ENCODE data around the gene RGS3.

The RGS3 gene

GRCh38 chr9:113608082-113608685 lies 144.7 kb downstream of the RGS3 start:
- DNase-seq = no peak

- no peak for DNase-seq
Measured at GRCh38 chr9:113609562-113610318, 146.2 kb downstream of the RGS3 start.

GRCh38 chr9:113611461-113612215 lies 148.1 kb downstream of the RGS3 start:
- no peak for DNase-seq

GRCh38 chr9:113612216-113612747 lies 148.8 kb downstream of the RGS3 start:
- no peak for DNase-seq

GRCh38 chr9:113612828-113613227 lies 149.3 kb downstream of the RGS3 start:
- DNase-seq = no peak

- no peak for DNase-seq
Measured at GRCh38 chr9:113613815-113614413, 150.4 kb downstream of the RGS3 start.

GRCh38 chr9:113614843-113615648 lies 151.5 kb downstream of the RGS3 start:
- DNase-seq = no peak

- no peak for DNase-seq
Measured at GRCh38 chr9:113616116-113616515, 152.6 kb downstream of the RGS3 start.

- no peak for DNase-seq
Measured at GRCh38 chr9:113616621-113617496, 153.3 kb downstream of the RGS3 start.

- DNase-seq = no peak
Measured at GRCh38 chr9:113617550-113617949, 154.0 kb downstream of the RGS3 start.

- DNase-seq = no peak
Measured at GRCh38 chr9:113618836-113619490, 155.4 kb downstream of the RGS3 start.

- DNase-seq = no peak
Measured at GRCh38 chr9:113619491-113620376, 156.2 kb downstream of the RGS3 start.

GRCh38 chr9:113620377-113621161 lies 157.0 kb downstream of the RGS3 start:
- DNase-seq = no peak

GRCh38 chr9:113621309-113621791 lies 157.8 kb downstream of the RGS3 start:
- no peak for DNase-seq

- DNase-seq = no peak
Measured at GRCh38 chr9:113621980-113622379, 158.5 kb downstream of the RGS3 start.

GRCh38 chr9:113622600-113623400 lies 159.3 kb downstream of the RGS3 start:
- DNase-seq = no peak

GRCh38 chr9:113623851-113624485 lies 160.4 kb downstream of the RGS3 start:
- no peak for DNase-seq
